Measurements from ENCODE around the gene OR6S1.

GRCh38 chr14:20676072-20676471 lies 34.6 kb upstream of the OR6S1 start:
- TF ChIP-seq CTCF (IDR thresholded peaks at IDR 0.05; ENCODE audit: low read depth, low read length, missing input control) (no peak), RAD21 (IDR thresholded peaks at IDR 0.05) (no peak), HNF4A (conservative IDR thresholded peaks at IDR 0.05) (no peak), EGR1 (IDR thresholded peaks at IDR 0.05; ENCODE audit: low read depth in 2 of 2) (no peak), REST (IDR thresholded peaks at IDR 0.05) (no peak), ZBTB33 (IDR thresholded peaks at IDR 0.05) (no peak), GABPA (IDR thresholded peaks at IDR 0.05 in 1 of 2, conservative IDR thresholded peaks at IDR 0.05 in 1 of 2) (no peak), TAF1 (conservative IDR thresholded peaks at IDR 0.05) (no peak), MAX (IDR thresholded peaks at IDR 0.05) (no peak), JUND (IDR thresholded peaks at IDR 0.05) (no peak), RXRA (IDR thresholded peaks at IDR 0.05) (no peak)
